ENCODE data around the gene IL4I1.

- TF ChIP-seq SUZ12 (IDR thresholded peaks at IDR 0.05; ENCODE audit: extremely low read depth, insufficient read depth, insufficient read length), result no peak
- TF ChIP-seq YY1 (IDR thresholded peaks at IDR 0.05; ENCODE audit: insufficient read depth, insufficient read length), result no peak
- TF ChIP-seq ZNF274 (IDR thresholded peaks at IDR 0.05; ENCODE audit: low read depth, low read length), result no peak
Measured at GRCh38 chr19:49849433-49850220, 47.1 kb downstream of the IL4I1 start.
